Lung (tissue), 12 donors: ENCODE results near the gene ATG4D. TPM values are rescaled to one million over a fixed set of nuclear protein-coding genes. Genes with fewer than 3 reads are reported as not detected.
A peak's percentile ranks its signal among the peaks of the same experiment; 100 is the strongest.

Source experiments
- ATAC-seq: fragments of 200-7000 bp; cut with Tn5 transposase; one replicate; pipeline ENCODE4 v1.9.1; 2020; ENCODE audit warnings: moderate number of reproducible peaks; ENCODE audit not compliant: insufficient read depth, low FRiP score
- DNase-seq, 3 donors: peaks; one replicate each; pipeline ENCODE4 v3.0.0-alpha.2; 2013 to 2017
- H3K27ac ChIP-seq, 2 donors: one replicate each; pipeline ENCODE4 v1.5.1; 2013; ENCODE audit warnings: mild to moderate bottlenecking in 2 of 2, moderate library complexity in 2 of 2, control low read depth in 1 of 2, inconsistent platforms in 1 of 2, low read depth in 1 of 2, low read length in 1 of 2
- H3K27me3 ChIP-seq, 3 donors: one replicate each; pipeline ENCODE4 v1.5.1; 2013; ENCODE audit warnings: low read length in 2 of 3; ENCODE audit not compliant: control insufficient read depth in 3 of 3, insufficient read depth in 3 of 3
- H3K36me3 ChIP-seq, 4 donors: one replicate each; pipeline ENCODE4 v1.5.1; 2013; ENCODE audit warnings: low read length in 4 of 4, mild to moderate bottlenecking in 1 of 4, moderate library complexity in 1 of 4; ENCODE audit not compliant: control insufficient read depth in 4 of 4, insufficient read depth in 4 of 4
- H3K4me1 ChIP-seq, 5 donors: one replicate each; pipeline ENCODE4 v1.5.1; 2013; ENCODE audit warnings: low read length in 5 of 5, mild to moderate bottlenecking in 2 of 5, moderate library complexity in 1 of 5; ENCODE audit not compliant: control insufficient read depth in 5 of 5, insufficient read depth in 5 of 5
- H3K4me3 ChIP-seq: one replicate; pipeline ENCODE4 v1.5.1; 2013; ENCODE audit warnings: mild to moderate bottlenecking, control low read depth, moderate library complexity
- H3K9ac ChIP-seq, 2 donors: one replicate each; pipeline ENCODE4 v1.5.1; 2013; ENCODE audit warnings: low read length in 2 of 2, control low read depth in 1 of 2; ENCODE audit not compliant: insufficient read depth in 1 of 2
- H3K9me3 ChIP-seq, 4 donors: one replicate each; pipeline ENCODE4 v1.5.1; 2013; ENCODE audit warnings: low read length in 3 of 4, mild to moderate bottlenecking in 1 of 4, moderate library complexity in 1 of 4; ENCODE audit not compliant: control insufficient read depth in 4 of 4, insufficient read depth in 3 of 4
- CTCF ChIP-seq: IDR thresholded peaks from 2 replicates; pipeline ENCODE4 v1.5.1; 2012; ENCODE audit warnings: mild to moderate bottlenecking; ENCODE audit errors: control extremely low read depth, extremely low read depth
- WGBS, 2 donors: extraction: QIAGEN DNeasy Blood & Tissue Kit; methylation state at CpG; one replicate each; pipeline ENCODE4 v1.1.7; 2013; 5-methylcytosine and 5-hydroxymethylcytosine counted together
- polyA plus RNA-seq, 2 donors: library from polyadenylated mRNA; stranded (reverse); fragments of 200-250 nt; gene quantifications; one replicate each; pipeline ENCODE4 v1.2.1, GENCODE V29; 2013
- total RNA-seq, 2 donors: library from RNA; depleted of rRNA in 1 of 2; stranded (reverse); fragments of >200 nt in 1 of 2; gene quantifications; one replicate each; pipeline ENCODE4 v1.2.1, GENCODE V29; 2014 to 2021
- donor health status: control.
- donor health status: control.
- donor health status: Bipolar disorder and iron deficiency.
- donor health status: healthy.
- donor health status: DM: yes; HTN: yes; CAD: no.

Gene ATG4D
- total and polyA plus RNA-seq, 4 donors = 13.4 to 34.0 (median 27.4) TPM

DNA sequence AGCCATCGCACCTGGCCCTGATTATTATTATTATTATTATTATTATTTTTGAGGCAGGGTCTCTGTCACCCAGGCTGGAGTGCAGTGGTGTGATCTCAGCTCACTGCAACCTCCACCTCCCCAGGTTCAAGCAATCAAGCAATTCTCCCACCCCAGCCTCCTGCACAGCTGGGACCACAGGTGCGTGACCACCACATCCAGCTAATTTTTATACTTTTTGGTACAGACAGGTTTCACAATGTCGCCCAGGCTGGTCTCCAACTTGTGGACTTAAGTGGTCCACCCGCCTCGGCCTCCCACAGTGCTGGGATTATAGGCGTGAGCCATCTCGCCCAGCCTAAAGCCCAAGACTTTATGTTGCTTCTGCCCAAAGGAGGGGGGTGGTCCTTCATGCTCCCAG is 49.4 kb downstream of the ATG4D start:
- no peaks in the 10 kb centered on the region for H3K36me3 ChIP-seq
- no peak overlapping the region for H3K9ac ChIP-seq
- H3K27ac ChIP-seq = no peak overlapping the region
- WGBS, 2 donors = 96% methylated on average over 7 of the region's 7 CpGs
- H3K4me3 ChIP-seq = no peak overlapping the region
- DNase-seq = no peak
- no peak for ATAC-seq
- H3K4me1 ChIP-seq = peaks cover 0 to 11% (median 0%) of the 10 kb centered on the region in 5 donors
- no peak for TF ChIP-seq CTCF
- H3K9me3 ChIP-seq = no peaks in the 10 kb centered on the region
- peaks cover 0 to under 1% (median 0%) of the 10 kb centered on the region in 3 donors for H3K27me3 ChIP-seq

GRCh38 chr19:10593820-10594637 is 50.3 kb downstream of the ATG4D start:
- H3K9ac ChIP-seq = no peak overlapping the region
- TF ChIP-seq CTCF = no peak
- no peaks in the 10 kb centered on the region for H3K36me3 ChIP-seq
- peak overlapping the region in 1 of 2 donors; percentile 4 for H3K27ac ChIP-seq
- no peak overlapping the region for H3K4me3 ChIP-seq
- DNase-seq = no peak
- no peak for ATAC-seq
- H3K4me1 ChIP-seq = peaks cover 0 to 11% (median 0%) of the 10 kb centered on the region in 5 donors
- no peaks in the 10 kb centered on the region for H3K27me3 ChIP-seq
- no peaks in the 10 kb centered on the region for H3K9me3 ChIP-seq
- WGBS, 2 donors = 69 to 77% methylated on average over 9 of the region's 9 CpGs

- Histone ChIP-seq H3K9ac (no peak overlapping the region), H3K9me3 (peaks cover 0 to 2% (median 0%) of the 10 kb centered on the region in 4 donors), H3K4me3 (no peak overlapping the region), H3K4me1 (peaks cover 2 to 14% (median 4%) of the 10 kb centered on the region in 5 donors), H3K27ac (no peak overlapping the region), H3K36me3 (peaks cover 0 to 6% (median 0%) of the 10 kb centered on the region in 4 donors), H3K27me3 (no peaks in the 10 kb centered on the region)
- no peak for DNase-seq
- TF ChIP-seq CTCF = no peak
- ATAC-seq = no peak
- 96 to 99% methylated on average over 5 of the region's 5 CpGs for WGBS, 2 donors
These were observed 56.4 kb downstream of the ATG4D start for GRCh38 chr19:10600149-10600548.
